Cardiac fibroblast (primary cell): ENCODE data around the gene CFP.

Experiments
- DNase-seq, 2 donors: peaks; one replicate each; pipeline versions ENCODE4 v3.0.0 to v3.0.0-alpha.2; 2010; ENCODE audit warnings: low read depth in 2 of 2
- H3K4me3 ChIP-seq, 2 donors: replicated peaks in 1 of 2; 1 replicate in 1 of 2; 2 replicates in 1 of 2; pipeline ENCODE4 v1.5.1; 2011; ENCODE audit warnings: low read depth in 2 of 2, low read length in 2 of 2, mild to moderate bottlenecking in 2 of 2, moderate library complexity in 1 of 2
- CTCF ChIP-seq: IDR thresholded peaks from one replicate; pipeline ENCODE4 v1.5.1; 2011; ENCODE audit warnings: low read depth, mild to moderate bottlenecking, low read length, inconsistent platforms

Gene CFP

DNA sequence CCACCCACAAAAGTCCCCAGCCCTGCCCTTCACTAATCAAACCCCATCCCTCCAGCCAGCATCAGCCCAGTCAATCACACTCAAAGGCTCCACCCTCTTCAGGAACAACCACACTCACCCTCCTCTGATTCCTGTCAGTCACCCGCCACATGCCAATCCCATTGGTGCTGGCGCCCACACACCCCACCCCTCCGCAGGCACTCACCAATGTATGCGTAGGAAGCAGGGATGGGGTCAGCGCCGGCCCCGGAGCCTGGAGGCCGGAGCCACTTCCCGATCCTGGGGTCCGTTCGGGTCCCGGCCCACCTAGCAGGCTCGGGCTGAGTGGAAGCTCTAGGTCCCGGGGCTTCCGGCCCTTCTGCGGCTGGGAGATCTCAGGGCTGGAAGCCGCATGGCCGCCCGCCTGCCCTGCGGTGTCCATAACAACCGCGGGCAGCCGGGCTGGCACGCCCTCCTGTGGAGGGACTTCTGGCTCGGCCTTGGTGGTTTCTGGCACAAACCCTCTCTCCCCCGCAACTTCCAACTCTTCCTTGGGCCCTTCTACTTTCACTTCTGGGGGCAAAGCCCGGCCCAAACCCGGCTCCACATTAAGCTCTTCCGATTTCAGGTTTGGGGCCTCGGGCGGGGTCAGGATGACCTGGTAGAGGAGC, 7.9 kb upstream of the CFP start:
- no peak for DNase-seq
- no peak overlapping the region for H3K4me3 ChIP-seq
- no peak for TF ChIP-seq CTCF

DNA sequence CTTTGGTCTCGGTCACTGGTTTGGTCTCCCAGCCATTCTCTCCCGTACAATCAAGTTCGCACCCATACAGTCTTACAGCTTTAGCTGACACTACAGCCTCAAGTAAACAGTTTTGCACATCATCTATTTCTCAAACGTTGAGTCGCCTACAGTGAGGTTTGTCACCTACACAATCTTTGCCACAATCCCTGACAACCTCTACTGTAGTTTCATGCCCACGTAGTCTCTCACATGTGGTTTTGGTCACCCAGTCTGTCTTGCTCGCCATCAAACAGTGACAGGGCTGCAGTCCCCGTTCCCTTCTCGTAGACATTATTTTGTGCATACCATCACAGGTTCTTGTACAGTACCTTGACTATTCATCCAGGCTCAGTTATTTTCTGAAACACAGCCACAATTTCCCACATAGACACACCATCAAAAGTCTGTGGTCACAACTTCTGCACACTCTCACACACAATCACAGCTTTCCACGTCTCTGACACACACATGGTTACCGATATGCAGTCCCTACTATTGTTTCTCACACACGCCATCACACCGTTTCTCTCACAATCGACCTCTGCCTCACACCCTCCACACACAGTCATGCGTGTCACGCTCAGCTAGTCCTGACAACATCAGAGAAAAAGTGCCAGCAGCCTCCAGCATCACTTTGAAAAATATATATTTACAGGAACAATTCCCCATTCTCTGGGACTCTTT, 5.3 kb upstream of the CFP start:
- no peak for DNase-seq
- H3K4me3 ChIP-seq = no peak overlapping the region
- no peak for TF ChIP-seq CTCF

- no peak for TF ChIP-seq CTCF
- no peak overlapping the region for H3K4me3 ChIP-seq
- peak in 1 of 2 donors; percentile 25 for DNase-seq
These were observed 4.2 kb upstream of the CFP start for GRCh38 chrX:47633689-47634590.

DNA sequence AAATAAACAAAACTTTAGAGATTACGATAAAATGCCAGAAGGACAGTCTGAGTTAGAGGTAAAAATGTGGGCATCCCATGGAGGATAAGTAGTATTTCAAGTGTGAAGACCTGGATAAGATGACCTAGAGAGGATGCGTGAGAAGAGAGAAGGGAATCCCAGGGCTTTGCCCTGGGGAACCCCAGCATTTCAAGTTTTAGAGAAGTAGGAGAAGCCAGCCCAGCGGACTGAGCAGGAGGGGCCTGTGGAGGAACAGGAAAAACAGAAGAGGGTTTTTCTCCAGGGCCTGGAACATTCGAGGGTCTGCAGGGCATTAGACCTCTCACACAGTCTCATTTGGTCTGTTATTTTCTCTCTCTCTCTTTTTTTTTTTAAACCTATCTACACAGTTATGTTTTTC, 2.9 kb upstream of the CFP start:
- DNase-seq = no peak
- no peak overlapping the region for H3K4me3 ChIP-seq
- TF ChIP-seq CTCF = no peak

DNA sequence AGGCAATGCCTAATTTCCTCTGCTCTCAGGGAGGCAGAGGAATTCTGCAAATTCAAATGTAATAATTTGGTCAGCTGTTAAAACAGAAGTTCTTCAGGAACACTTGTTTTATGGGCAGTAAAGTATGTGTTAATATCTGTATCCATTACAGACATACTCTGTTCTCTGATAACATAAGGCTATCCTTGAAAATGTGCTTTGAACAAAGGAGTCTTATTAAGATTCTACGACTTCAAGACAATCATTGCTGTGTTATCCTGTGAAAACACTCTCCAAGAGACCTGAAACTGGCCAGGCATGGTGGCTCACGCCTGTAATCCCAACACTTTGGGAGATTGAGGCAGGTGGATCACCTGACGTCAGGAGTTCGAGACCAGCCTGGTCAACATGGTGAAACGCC, 1.9 kb upstream of the CFP start:
- DNase-seq = no peak
- no peak for TF ChIP-seq CTCF
- no peak overlapping the region for H3K4me3 ChIP-seq

GRCh38 chrX:47628982-47629381, 748 bp downstream of the CFP start:
- no peak for TF ChIP-seq CTCF
- peak in 1 of 2 donors; percentile 16 for DNase-seq
- no peak overlapping the region for H3K4me3 ChIP-seq
